ENCODE measurements around the gene HAGHL.

DNA sequence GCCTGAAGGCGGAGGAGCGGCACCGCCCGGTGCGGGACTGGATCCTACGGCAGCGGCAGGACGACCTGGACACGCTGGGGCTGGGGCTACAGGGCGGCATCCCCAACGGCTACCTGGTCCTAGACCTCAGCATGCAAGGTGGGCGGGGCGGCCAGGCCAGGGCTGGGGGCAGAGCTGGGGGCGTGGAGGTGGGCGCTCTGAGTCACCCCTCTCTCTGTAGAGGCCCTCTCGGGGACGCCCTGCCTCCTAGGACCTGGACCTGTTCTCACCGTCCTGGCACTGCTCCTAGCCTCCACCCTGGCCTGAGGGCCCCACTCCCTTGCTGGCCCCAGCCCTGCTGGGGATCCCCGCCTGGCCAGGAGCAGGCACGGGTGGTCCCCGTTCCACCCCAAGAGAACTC is 41.5 kb downstream of the HAGHL start:
- TF ChIP-seq, protein P1, sequence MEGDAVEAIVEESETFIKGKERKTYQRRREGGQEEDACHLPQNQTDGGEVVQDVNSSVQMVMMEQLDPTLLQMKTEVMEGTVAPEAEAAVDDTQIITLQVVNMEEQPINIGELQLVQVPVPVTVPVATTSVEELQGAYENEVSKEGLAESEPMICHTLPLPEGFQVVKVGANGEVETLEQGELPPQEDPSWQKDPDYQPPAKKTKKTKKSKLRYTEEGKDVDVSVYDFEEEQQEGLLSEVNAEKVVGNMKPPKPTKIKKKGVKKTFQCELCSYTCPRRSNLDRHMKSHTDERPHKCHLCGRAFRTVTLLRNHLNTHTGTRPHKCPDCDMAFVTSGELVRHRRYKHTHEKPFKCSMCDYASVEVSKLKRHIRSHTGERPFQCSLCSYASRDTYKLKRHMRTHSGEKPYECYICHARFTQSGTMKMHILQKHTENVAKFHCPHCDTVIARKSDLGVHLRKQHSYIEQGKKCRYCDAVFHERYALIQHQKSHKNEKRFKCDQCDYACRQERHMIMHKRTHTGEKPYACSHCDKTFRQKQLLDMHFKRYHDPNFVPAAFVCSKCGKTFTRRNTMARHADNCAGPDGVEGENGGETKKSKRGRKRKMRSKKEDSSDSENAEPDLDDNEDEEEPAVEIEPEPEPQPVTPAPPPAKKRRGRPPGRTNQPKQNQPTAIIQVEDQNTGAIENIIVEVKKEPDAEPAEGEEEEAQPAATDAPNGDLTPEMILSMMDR (IDR thresholded peaks at IDR 0.05) = no peak
- no peak for TF ChIP-seq POLR2A (IDR thresholded peaks at IDR 0.05)

Data from adrenal gland (tissue), 5 donors.